AG09309 (cell line): ENCODE measurements around the gene PDE4D.

Experiments
- DNase-seq: peaks from one replicate; pipeline ENCODE4 v3.0.0-alpha.2; 2010; ENCODE audit warnings: low read depth
- H3K4me3 ChIP-seq: 2 replicates; pipeline ENCODE4 v1.5.1; 2011; ENCODE audit warnings: mild to moderate bottlenecking, low read depth, low read length, moderate library complexity; ENCODE audit not compliant: control insufficient read depth
- TF ChIP-seq, protein P1 (sequence below): IDR thresholded peaks from 2 replicates; pipeline ENCODE4 v1.5.1; 2011; ENCODE audit warnings: mild to moderate bottlenecking, low read depth, low read length, inconsistent platforms; ENCODE audit not compliant: insufficient read depth, control insufficient read depth; ENCODE audit errors: missing control alignments

Gene PDE4D

GRCh38 chr5:59845730-59846129, 47.8 kb downstream of the PDE4D start:
- TF ChIP-seq, protein P1, sequence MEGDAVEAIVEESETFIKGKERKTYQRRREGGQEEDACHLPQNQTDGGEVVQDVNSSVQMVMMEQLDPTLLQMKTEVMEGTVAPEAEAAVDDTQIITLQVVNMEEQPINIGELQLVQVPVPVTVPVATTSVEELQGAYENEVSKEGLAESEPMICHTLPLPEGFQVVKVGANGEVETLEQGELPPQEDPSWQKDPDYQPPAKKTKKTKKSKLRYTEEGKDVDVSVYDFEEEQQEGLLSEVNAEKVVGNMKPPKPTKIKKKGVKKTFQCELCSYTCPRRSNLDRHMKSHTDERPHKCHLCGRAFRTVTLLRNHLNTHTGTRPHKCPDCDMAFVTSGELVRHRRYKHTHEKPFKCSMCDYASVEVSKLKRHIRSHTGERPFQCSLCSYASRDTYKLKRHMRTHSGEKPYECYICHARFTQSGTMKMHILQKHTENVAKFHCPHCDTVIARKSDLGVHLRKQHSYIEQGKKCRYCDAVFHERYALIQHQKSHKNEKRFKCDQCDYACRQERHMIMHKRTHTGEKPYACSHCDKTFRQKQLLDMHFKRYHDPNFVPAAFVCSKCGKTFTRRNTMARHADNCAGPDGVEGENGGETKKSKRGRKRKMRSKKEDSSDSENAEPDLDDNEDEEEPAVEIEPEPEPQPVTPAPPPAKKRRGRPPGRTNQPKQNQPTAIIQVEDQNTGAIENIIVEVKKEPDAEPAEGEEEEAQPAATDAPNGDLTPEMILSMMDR = no peak
- no peak for DNase-seq
- no peak overlapping the region for H3K4me3 ChIP-seq

DNA sequence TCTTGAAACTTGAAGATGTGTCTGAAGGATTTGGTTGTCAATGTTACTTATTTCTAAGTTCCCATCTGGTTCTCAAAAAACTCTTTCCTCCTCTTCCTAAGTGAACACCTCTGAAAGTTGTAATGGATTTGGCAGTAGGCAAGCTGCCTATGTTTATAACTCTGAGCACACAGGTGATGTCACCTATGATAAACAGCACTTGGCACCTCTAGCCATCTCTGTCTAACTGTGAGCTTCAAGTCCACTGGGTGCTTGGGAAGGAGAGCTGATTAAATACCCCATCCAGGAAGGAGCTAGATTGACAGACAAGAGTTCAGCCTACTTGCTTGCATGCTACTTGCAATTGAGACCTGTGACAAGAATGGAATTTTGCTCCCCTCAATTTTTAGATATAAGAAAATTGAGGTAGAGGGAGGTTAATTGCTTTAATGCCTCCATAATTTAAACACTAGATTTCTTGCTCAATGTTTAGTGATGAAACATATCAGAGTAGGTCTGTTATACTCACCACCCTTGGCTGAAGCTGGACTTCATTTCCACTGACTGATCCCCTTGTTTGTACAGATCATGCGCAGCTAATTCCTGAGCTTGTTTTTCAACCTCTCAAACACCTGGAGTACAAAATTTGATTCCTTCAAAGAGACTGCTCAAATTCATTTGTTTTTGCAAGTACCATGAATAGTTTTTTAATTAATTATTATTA, 49.9 kb downstream of the PDE4D start:
- TF ChIP-seq, protein P1 = no peak
- no peak overlapping the region for H3K4me3 ChIP-seq
- no peak for DNase-seq

DNA sequence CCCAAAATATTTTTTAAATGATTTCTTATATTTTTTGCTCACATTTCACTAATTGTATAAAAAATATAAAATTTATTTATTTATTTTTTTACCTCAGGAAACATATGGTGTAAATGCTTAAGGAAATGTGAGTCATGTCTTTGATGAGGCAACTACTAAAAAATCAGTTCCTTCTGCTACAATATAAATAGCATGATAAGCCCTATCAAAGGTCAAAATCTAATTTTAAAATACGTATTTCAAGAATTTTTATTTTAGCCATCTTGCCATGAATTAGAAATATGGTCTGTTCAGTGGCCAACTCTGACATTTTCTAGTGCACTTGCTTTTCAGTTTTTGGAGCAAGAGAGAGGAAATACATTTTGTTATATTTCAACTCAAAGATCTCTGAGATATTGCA, 50.5 kb downstream of the PDE4D start:
- TF ChIP-seq, protein P1 = no peak
- DNase-seq = no peak
- no peak overlapping the region for H3K4me3 ChIP-seq

GRCh38 chr5:59840200-59840601, 53.3 kb downstream of the PDE4D start:
- TF ChIP-seq, protein P1 = no peak
- DNase-seq = no peak

DNA sequence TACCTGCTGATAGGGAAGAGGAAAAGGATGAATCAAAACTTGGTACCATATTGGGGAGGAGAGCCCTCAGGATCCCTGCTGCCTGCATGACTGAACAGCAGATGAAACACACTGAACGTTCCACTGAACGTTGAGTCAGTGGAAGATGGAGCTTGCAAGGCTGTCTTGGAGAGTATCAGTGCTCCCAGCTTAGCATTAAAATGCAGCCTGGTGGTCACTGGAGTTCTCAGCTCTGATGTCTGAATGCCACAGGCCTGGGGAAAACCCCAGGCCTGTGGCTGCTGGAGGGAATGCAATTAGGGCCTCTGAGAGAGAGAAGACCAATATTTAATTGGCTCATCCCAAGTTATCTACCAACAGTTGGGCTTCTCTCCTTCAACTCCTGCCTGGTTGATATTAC, 54.5 kb downstream of the PDE4D start:
- no peak for DNase-seq
- TF ChIP-seq, protein P1 = no peak
- no peak overlapping the region for H3K4me3 ChIP-seq

More at GRCh38 chr5:59840200-59840601, 53.3 kb downstream of the PDE4D start:
- no peak overlapping the region for H3K4me3 ChIP-seq

- no peak for DNase-seq
- no peak overlapping the region for H3K4me3 ChIP-seq
- TF ChIP-seq, protein P1 = no peak
Measured at GRCh38 chr5:59838067-59838466, 55.5 kb downstream of the PDE4D start.
